Endothelial cell of umbilical vein (primary cell): ENCODE results near the gene SLC35F3.

ENCODE experiments used
- JUN ChIP-seq: IDR thresholded peaks from 2 replicates; pipeline ENCODE4 v1.6.1; 2011; ENCODE audit warnings: borderline replicate concordance, low read depth; ENCODE audit not compliant: insufficient read length, insufficient read depth
- POLR2A ChIP-seq: IDR thresholded peaks from 2 replicates; pipeline ENCODE4 v1.6.1; 2012; ENCODE audit warnings: low read depth, mild to moderate bottlenecking, control low read depth, low read length
- POLR2AphosphoS5 ChIP-seq: IDR thresholded peaks from 2 replicates; pipeline ENCODE4 v1.6.1; 2012; ENCODE audit warnings: low read depth, mild to moderate bottlenecking, control low read depth, low read length, moderate library complexity; ENCODE audit not compliant: insufficient read depth
- TF ChIP-seq, protein P1 (sequence below), 2 donors: IDR thresholded peaks; 1 replicate in 1 of 2; 2 replicates in 1 of 2; pipeline ENCODE4 v1.5.1; 2011; ENCODE audit warnings: low read length in 2 of 2, mild to moderate bottlenecking in 2 of 2, moderate library complexity in 2 of 2, control low read depth in 1 of 2, inconsistent platforms in 1 of 2, low read depth in 1 of 2; ENCODE audit not compliant: insufficient read depth in 1 of 2; ENCODE audit errors: extremely low read depth in 1 of 2

DNA sequence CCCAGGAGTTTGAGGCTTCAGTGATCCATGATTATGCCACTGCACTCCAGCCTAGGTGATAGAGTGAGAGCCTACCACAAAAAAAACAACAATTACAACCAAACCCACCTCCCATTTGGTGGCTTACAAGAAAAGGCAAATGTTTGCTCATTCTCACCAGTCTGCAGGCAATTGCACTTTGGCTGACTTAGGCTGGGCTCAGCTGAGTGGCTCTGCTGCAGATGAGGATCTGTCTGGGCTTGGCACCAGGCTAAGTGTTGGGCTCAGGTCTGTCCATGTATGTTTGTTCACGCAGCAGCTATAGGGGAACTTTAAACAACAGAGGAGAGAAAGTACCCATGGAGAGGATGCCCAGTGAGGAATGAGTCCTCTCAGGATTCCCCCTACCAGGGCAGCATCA lies 440.8 kb downstream of the SLC35F3 start:
- TF ChIP-seq JUN (no peak), POLR2A (no peak), POLR2AphosphoS5 (no peak)
- TF ChIP-seq, protein P1, sequence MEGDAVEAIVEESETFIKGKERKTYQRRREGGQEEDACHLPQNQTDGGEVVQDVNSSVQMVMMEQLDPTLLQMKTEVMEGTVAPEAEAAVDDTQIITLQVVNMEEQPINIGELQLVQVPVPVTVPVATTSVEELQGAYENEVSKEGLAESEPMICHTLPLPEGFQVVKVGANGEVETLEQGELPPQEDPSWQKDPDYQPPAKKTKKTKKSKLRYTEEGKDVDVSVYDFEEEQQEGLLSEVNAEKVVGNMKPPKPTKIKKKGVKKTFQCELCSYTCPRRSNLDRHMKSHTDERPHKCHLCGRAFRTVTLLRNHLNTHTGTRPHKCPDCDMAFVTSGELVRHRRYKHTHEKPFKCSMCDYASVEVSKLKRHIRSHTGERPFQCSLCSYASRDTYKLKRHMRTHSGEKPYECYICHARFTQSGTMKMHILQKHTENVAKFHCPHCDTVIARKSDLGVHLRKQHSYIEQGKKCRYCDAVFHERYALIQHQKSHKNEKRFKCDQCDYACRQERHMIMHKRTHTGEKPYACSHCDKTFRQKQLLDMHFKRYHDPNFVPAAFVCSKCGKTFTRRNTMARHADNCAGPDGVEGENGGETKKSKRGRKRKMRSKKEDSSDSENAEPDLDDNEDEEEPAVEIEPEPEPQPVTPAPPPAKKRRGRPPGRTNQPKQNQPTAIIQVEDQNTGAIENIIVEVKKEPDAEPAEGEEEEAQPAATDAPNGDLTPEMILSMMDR (IDR thresholded peaks at IDR 0.05; ENCODE audit: extremely low read depth in 1 of 2, insufficient read depth in 1 of 2, low read depth in 1 of 2, low read length in 2 of 2) = no peak
